HG02973 (cell line): ENCODE measurements around the gene STX4.
"Not testable (repeated sequence)": the region's sequence is repeated elsewhere in the genome, so short reads cannot be mapped to it uniquely, and the experiment has no call there.

Source experiments
- ATAC-seq: cut with Tn5 transposase; IDR thresholded peaks from one replicate; pipeline ENCODE4 v1.9.1; 2021; ENCODE audit warnings: moderate library complexity; ENCODE audit not compliant: unreplicated experiment

Gene STX4

GRCh38 chr16:30997725-30998711, 35.3 kb upstream of the STX4 start:
- no peak for ATAC-seq

- ATAC-seq: no peak
Observed at GRCh38 chr16:30998852-30999761, 34.3 kb upstream of the STX4 start.

- ATAC-seq: no peak
Observed at GRCh38 chr16:31000671-31001382, 32.5 kb upstream of the STX4 start.

GRCh38 chr16:31001507-31002249, 31.7 kb upstream of the STX4 start:
- no peak for ATAC-seq

- no peak for ATAC-seq
Observed at GRCh38 chr16:31002250-31002700, 31.1 kb upstream of the STX4 start.

- no peak for ATAC-seq
Observed at GRCh38 chr16:31002862-31003341, 30.5 kb upstream of the STX4 start.

- ATAC-seq: no peak
Observed at GRCh38 chr16:31003744-31004143, 29.6 kb upstream of the STX4 start.

- no peak for ATAC-seq
Observed at GRCh38 chr16:31004658-31005057, 28.7 kb upstream of the STX4 start.

- no peak for ATAC-seq
Observed at GRCh38 chr16:31005350-31006085, 27.8 kb upstream of the STX4 start.

GRCh38 chr16:31006086-31006385, 27.3 kb upstream of the STX4 start:
- ATAC-seq: no peak

- no peak for ATAC-seq
Observed at GRCh38 chr16:31006589-31006988, 26.8 kb upstream of the STX4 start.

- no peak for ATAC-seq
Observed at GRCh38 chr16:31007684-31008083, 25.7 kb upstream of the STX4 start.

GRCh38 chr16:31008149-31008548, 25.2 kb upstream of the STX4 start:
- no peak for ATAC-seq

GRCh38 chr16:31008551-31008950, 24.8 kb upstream of the STX4 start:
- no peak for ATAC-seq

GRCh38 chr16:31009120-31009519, 24.2 kb upstream of the STX4 start:
- ATAC-seq: no peak

GRCh38 chr16:31009894-31010584, 23.3 kb upstream of the STX4 start:
- no peak for ATAC-seq

- no peak for ATAC-seq
Observed at GRCh38 chr16:31010585-31011325, 22.6 kb upstream of the STX4 start, which contains the start of gene STX1B. TSS of gene STX1B (minus strand) at chr16:31010638. CDS start at chr16:31010396, 242 bp downstream.

GRCh38 chr16:31011815-31012214, 21.5 kb upstream of the STX4 start:
- not testable (repeated sequence) for ATAC-seq
